CD4-positive, alpha-beta memory T cell (primary cell): ENCODE measurements around the gene TENT5C. TPM values are rescaled to one million over a fixed set of nuclear protein-coding genes. Genes with fewer than 3 reads are reported as not detected.

Source experiments
- CTCF ChIA-PET: fragments of 350-600 bp; sonication (Branson Sonifier 250); formaldehyde crosslinking; loops from one replicate; lab custom pipeline; 2021; ENCODE audit warnings: inconsistent platforms; ENCODE audit not compliant: partially characterized antibody; lab: Charles Lee
- POLR2A ChIA-PET: fragments of 350-600 bp; sonication (Branson Sonifier 250); formaldehyde crosslinking; loops from one replicate; lab custom pipeline; 2021; ENCODE audit not compliant: partially characterized antibody; lab: Charles Lee
- DNase-seq, 5 donors: peaks; one replicate each; pipeline versions ENCODE4 v3.0.0 to v3.0.0-alpha.2; 2020 to 2022; ENCODE audit warnings: mixed read lengths in 1 of 5
- H3K27ac ChIP-seq: one replicate; pipeline ENCODE4 v1.7.0; 2013; ENCODE audit warnings: low read depth, low read length
- H3K27me3 ChIP-seq: 2 replicates; pipeline ENCODE4 v1.7.0; 2013; ENCODE audit warnings: mild to moderate bottlenecking, low read length, moderate library complexity; ENCODE audit not compliant: insufficient read depth
- H3K36me3 ChIP-seq: 2 replicates; pipeline ENCODE4 v1.7.0; 2013; ENCODE audit warnings: mild to moderate bottlenecking, low read length, moderate library complexity; ENCODE audit not compliant: insufficient read depth
- H3K4me1 ChIP-seq: 2 replicates; pipeline ENCODE4 v1.7.0; 2013; ENCODE audit warnings: mild to moderate bottlenecking, low read length, moderate library complexity; ENCODE audit not compliant: insufficient read depth
- H3K4me3 ChIP-seq, 2 donors: one replicate each; pipeline ENCODE4 v1.7.0; 2013; ENCODE audit warnings: low read length in 2 of 2, mild to moderate bottlenecking in 1 of 2
- H3K9me3 ChIP-seq, 2 donors: one replicate each; pipeline ENCODE4 v1.7.0; 2013; ENCODE audit warnings: low read length in 2 of 2, control low read depth in 1 of 2; ENCODE audit not compliant: control insufficient read depth in 1 of 2
- H3K27ac Mint-ChIP-seq, 7 donors: one replicate each; pipeline ENCODE4 v1.8.0; 2020 to 2021; ENCODE audit warnings: mixed read lengths in 7 of 7, mild to moderate bottlenecking in 6 of 7, inconsistent platforms in 3 of 7, moderate library complexity in 3 of 7
- H3K27me3 Mint-ChIP-seq, 2 donors: one replicate each; pipeline ENCODE4 v1.8.0; 2020 to 2021; ENCODE audit warnings: mixed read lengths in 2 of 2
- H3K36me3 Mint-ChIP-seq, 2 donors: one replicate each; pipeline ENCODE4 v1.8.0; 2020 to 2021; ENCODE audit warnings: mixed read lengths in 2 of 2, inconsistent platforms in 1 of 2, mild to moderate bottlenecking in 1 of 2
- H3K4me1 Mint-ChIP-seq, 4 donors: one replicate each; pipeline ENCODE4 v1.8.0; 2020 to 2021; ENCODE audit warnings: mixed read lengths in 4 of 4, mild to moderate bottlenecking in 1 of 4
- H3K4me3 Mint-ChIP-seq, 8 donors: one replicate each; pipeline ENCODE4 v1.8.0; 2020 to 2021; ENCODE audit warnings: mixed read lengths in 8 of 8, mild to moderate bottlenecking in 7 of 8, moderate library complexity in 6 of 8, inconsistent platforms in 3 of 8
- H3K9me3 Mint-ChIP-seq, 8 donors: one replicate each; pipeline ENCODE4 v1.8.0; 2020 to 2021; ENCODE audit warnings: mixed read lengths in 8 of 8, mild to moderate bottlenecking in 5 of 8, inconsistent platforms in 3 of 8, moderate library complexity in 1 of 8
- intact Hi-C: fragments of 100-400 bp; cut with micrococcal nuclease; formaldehyde crosslinking; loops from one replicate; pipeline ENCODE4 v1.15.1; 2023
- polyA plus RNA-seq, 2 donors: library from polyadenylated mRNA; unstranded; fragments of 300-500 nt; fragmentation: Illumina TruSeq; gene quantifications; one replicate each; pipeline ENCODE4 v1.2.3, GENCODE V29; 2021
- total RNA-seq, 2 experiments: library from RNA; stranded (reverse); gene quantifications; one replicate each; pipeline ENCODE4 v1.2.3, GENCODE V29; 2021

TENT5C gene
- total and polyA plus RNA-seq, 4 experiments from 2014 or later, result 5.3 to 43.0 (median 14.4) TPM

GRCh38 chr1:117665556-117666270, 59.9 kb downstream of the TENT5C start:
- Histone ChIP-seq H3K27me3 (no peaks in the 10 kb centered on the region), H3K9me3 (no peaks in the 10 kb centered on the region), H3K4me3 (no peak overlapping the region), H3K4me1 (peaks cover 63% of the 10 kb centered on the region), H3K27ac (peak overlapping the region; percentile 71), H3K36me3 (no peaks in the 10 kb centered on the region)
- Mint-ChIP-seq H3K9me3 (peaks cover 0 to 24% (median 7%) of the 10 kb centered on the region in 8 donors), H3K27ac (peak overlapping the region; percentile 86 to 99 (median 98)), H3K36me3 (peaks cover 7 to 11% of the 10 kb centered on the region in 2 donors), H3K4me1 (peaks cover 49 to 75% (median 60%) of the 10 kb centered on the region in 4 donors), H3K27me3 (no peaks in the 10 kb centered on the region), H3K4me3 (peak overlapping the region in 2 of 8 donors; percentile 20 to 36)
- no peak for DNase-seq
- intact Hi-C loops, result loop anchor here (2.0 to 10.0 kb wide), 2 partner anchors 69 to 1231 kb away; no protein-coding TSS in a partner anchor
- ChIA-PET POLR2A (interaction anchor here (0.7 to 16.2 kb wide), 3 partner anchors 11 to 54 kb away, joined by 3 to 493 read pairs (median 62); partner anchors contain the start of gene TENT5C), CTCF (interaction anchor here (0.7 to 3.7 kb wide), 7 partner anchors 9 to 130 kb away, joined by 3 to 18 read pairs (median 5); partner anchors contain the start of gene TENT5C)

DNA sequence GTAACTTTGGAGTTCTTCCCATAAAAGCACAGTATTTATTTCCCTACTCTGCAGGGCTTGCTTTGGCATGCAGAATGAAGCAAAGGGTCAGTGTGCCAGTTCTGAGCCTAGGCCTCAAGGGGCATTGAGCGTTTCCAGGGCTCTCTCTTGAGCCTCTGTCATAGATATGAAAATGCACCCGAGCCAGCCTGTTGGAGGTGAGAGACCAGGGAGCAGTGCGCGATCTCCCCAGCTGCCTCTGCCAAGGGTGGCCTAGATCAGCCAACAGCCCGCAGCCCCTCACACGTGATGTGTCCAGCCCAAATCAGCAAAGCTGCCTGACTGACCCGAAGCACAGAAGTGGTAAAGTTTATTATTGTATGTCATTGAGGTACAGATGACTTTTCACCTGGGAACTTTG, 63.7 kb downstream of the TENT5C start:
- CTCF ChIA-PET, result interaction anchor here (1.9 to 19.1 kb wide), 4 partner anchors 14 to 135 kb away, joined by 6 to 278 read pairs (median 157); partner anchors contain the start of gene TENT5C
- Histone ChIP-seq H3K9me3 (no peaks in the 10 kb centered on the region), H3K27me3 (no peaks in the 10 kb centered on the region), H3K4me3 (no peak overlapping the region), H3K4me1 (peaks cover 33% of the 10 kb centered on the region), H3K36me3 (no peaks in the 10 kb centered on the region), H3K27ac (no peak overlapping the region)
- no peaks in the 10 kb centered on the region for H3K36me3 Mint-ChIP-seq
- peak overlapping the region in 1 of 7 donors; percentile 6 for H3K27ac Mint-ChIP-seq
- peaks cover 24 to 43% (median 32%) of the 10 kb centered on the region in 4 donors for H3K4me1 Mint-ChIP-seq
- H3K9me3 Mint-ChIP-seq, result no peaks in the 10 kb centered on the region
- H3K4me3 Mint-ChIP-seq, result no peak overlapping the region
- intact Hi-C loops, result loop anchor here (10.0 kb wide), 1 partner anchor 1235 kb away; no protein-coding TSS in a partner anchor
- DNase-seq, result no peak
- no peaks in the 10 kb centered on the region for H3K27me3 Mint-ChIP-seq
- POLR2A ChIA-PET, result interaction anchor here (0.6 to 3.4 kb wide), 5 partner anchors 10 to 134 kb away, joined by 3 to 14 read pairs (median 5); partner anchors contain the start of gene TENT5C

DNA sequence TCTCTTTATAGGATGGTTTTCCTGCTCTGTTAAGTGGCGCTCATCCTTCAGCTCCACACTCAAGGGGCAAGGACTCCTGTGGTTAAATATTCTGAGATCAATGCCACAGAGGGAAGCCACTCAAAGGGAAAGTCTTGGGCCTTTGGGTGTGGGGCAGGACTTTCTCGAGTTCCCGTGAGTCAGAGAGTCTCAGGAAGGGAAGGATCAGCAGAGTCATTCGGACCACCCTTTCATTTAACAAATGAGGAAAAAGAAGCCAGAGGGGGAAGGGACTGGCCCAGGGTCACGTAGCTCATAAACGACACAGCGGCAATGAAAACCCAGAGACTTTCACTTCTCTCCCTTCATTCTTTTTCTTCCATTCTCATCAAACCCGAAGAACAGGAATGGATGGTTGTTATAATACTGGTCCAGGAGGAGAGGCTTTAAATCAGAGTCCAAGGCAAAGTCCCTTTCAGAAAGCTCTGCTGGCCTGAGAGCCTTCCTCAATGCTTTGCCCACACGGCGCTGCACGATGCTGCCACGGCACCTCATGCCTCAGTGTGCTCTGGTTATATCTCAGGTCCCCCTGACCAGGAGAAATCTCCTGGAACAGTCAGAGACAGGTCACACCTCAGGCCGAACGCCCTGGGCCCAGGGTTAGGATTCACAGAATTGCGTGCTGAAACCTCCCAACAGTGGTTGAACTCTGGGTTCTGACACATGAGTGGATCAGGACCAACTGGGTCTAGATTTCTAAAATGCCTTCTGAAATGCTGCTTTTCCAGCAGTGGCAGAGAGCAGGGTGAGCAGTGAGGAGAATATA, 65.3 kb downstream of the TENT5C start:
- Mint-ChIP-seq H3K4me3 (no peak overlapping the region), H3K9me3 (no peaks in the 10 kb centered on the region), H3K27me3 (no peaks in the 10 kb centered on the region), H3K27ac (no peak overlapping the region), H3K36me3 (no peaks in the 10 kb centered on the region), H3K4me1 (peaks cover 12 to 28% (median 19%) of the 10 kb centered on the region in 4 donors)
- POLR2A ChIA-PET, result interaction anchor here (0.9 to 3.4 kb wide), 5 partner anchors 12 to 137 kb away, joined by 3 to 14 read pairs (median 9); partner anchors contain the start of gene TENT5C
- H3K36me3 ChIP-seq, result no peaks in the 10 kb centered on the region
- no peaks in the 10 kb centered on the region for H3K27me3 ChIP-seq
- intact Hi-C loops, result loop anchor here (5.0 kb wide), 2 partner anchors 34 to 304 kb away; partner anchors contain the start of gene MAN1A2
- H3K27ac ChIP-seq, result no peak overlapping the region
- DNase-seq, result no peak
- CTCF ChIA-PET, result interaction anchor here (1.0 to 19.1 kb wide), 6 partner anchors 9 to 137 kb away, joined by 3 to 278 read pairs (median 70); partner anchors contain the start of gene TENT5C
- H3K4me1 ChIP-seq, result peaks cover 18% of the 10 kb centered on the region
- no peak overlapping the region for H3K4me3 ChIP-seq
- H3K9me3 ChIP-seq, result no peaks in the 10 kb centered on the region

- Histone ChIP-seq H3K27ac (no peak overlapping the region), H3K27me3 (no peaks in the 10 kb centered on the region), H3K9me3 (no peaks in the 10 kb centered on the region), H3K4me3 (no peak overlapping the region), H3K4me1 (peaks cover 16% of the 10 kb centered on the region), H3K36me3 (no peaks in the 10 kb centered on the region)
- Mint-ChIP-seq H3K27ac (peak overlapping the region in 1 of 7 donors; percentile 66), H3K4me1 (peaks cover 10 to 21% (median 15%) of the 10 kb centered on the region in 4 donors), H3K9me3 (no peaks in the 10 kb centered on the region), H3K4me3 (no peak overlapping the region), H3K36me3 (no peaks in the 10 kb centered on the region), H3K27me3 (no peaks in the 10 kb centered on the region)
- POLR2A ChIA-PET, result interaction anchor here (1.2 to 3.7 kb wide), 4 partner anchors 16 to 137 kb away, joined by 3 to 26 read pairs (median 12); partner anchors contain the start of gene TENT5C
- CTCF ChIA-PET, result interaction anchor here (1.0 to 19.1 kb wide), 7 partner anchors 10 to 137 kb away, joined by 3 to 278 read pairs (median 4); partner anchors contain the start of gene TENT5C
- no peak for DNase-seq
- intact Hi-C loops, result loop anchor here (5.0 kb wide), 2 partner anchors 35 to 305 kb away; partner anchors contain the start of gene MAN1A2
These were observed 66.1 kb downstream of the TENT5C start for GRCh38 chr1:117671781-117672501.

GRCh38 chr1:117672756-117673155, 66.9 kb downstream of the TENT5C start:
- no peaks in the 10 kb centered on the region for H3K9me3 ChIP-seq
- Mint-ChIP-seq H3K27me3 (no peaks in the 10 kb centered on the region), H3K9me3 (no peaks in the 10 kb centered on the region), H3K27ac (peak overlapping the region in 2 of 7 donors; percentile 13 to 72), H3K36me3 (no peaks in the 10 kb centered on the region), H3K4me1 (peaks cover 8 to 13% (median 10%) of the 10 kb centered on the region in 4 donors), H3K4me3 (no peak overlapping the region)
- intact Hi-C loops, result loop anchor here (5.0 kb wide), 2 partner anchors 35 to 305 kb away; partner anchors contain the start of gene MAN1A2
- no peak for DNase-seq
- CTCF ChIA-PET, result interaction anchor here (1.3 to 19.1 kb wide), 12 partner anchors 9 to 138 kb away, joined by 3 to 278 read pairs (median 16); partner anchors contain the start of gene TENT5C
- H3K27ac ChIP-seq, result no peak overlapping the region
- no peaks in the 10 kb centered on the region for H3K36me3 ChIP-seq
- H3K27me3 ChIP-seq, result no peaks in the 10 kb centered on the region
- peaks cover 10% of the 10 kb centered on the region for H3K4me1 ChIP-seq
- H3K4me3 ChIP-seq, result no peak overlapping the region
- POLR2A ChIA-PET, result interaction anchor here (1.2 to 3.7 kb wide), 4 partner anchors 14 to 138 kb away, joined by 3 to 54 read pairs (median 18); partner anchors contain the start of gene TENT5C

DNA sequence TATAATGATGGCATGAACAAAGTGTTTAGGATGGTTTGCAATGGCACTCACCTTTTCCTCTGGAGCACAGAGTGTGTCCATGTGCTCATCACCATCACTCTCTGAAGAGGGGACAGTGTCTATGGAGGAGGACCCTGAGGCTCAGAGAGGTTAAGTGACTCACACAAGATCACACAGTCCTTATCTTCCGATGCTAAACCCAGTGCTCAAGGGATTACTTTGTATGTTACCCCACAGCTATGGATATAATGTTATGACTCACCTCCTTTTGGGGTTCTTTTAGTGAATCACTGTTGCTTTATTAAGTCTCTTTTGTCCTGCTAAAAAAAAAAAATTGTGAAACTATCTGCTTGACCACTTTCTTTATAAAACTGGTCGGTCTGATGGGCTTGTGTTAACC, 67.6 kb downstream of the TENT5C start:
- POLR2A ChIA-PET, result interaction anchor here (1.2 to 3.7 kb wide), 7 partner anchors 9 to 139 kb away, joined by 3 to 54 read pairs (median 10); partner anchors contain the start of gene TENT5C
- Histone ChIP-seq H3K27me3 (no peaks in the 10 kb centered on the region), H3K9me3 (no peaks in the 10 kb centered on the region), H3K4me3 (no peak overlapping the region), H3K36me3 (no peaks in the 10 kb centered on the region), H3K4me1 (peaks cover 8% of the 10 kb centered on the region), H3K27ac (no peak overlapping the region)
- intact Hi-C loops, result loop anchor here (5.0 kb wide), 2 partner anchors 36 to 306 kb away; partner anchors contain the start of gene MAN1A2
- H3K36me3 Mint-ChIP-seq, result no peaks in the 10 kb centered on the region
- H3K27me3 Mint-ChIP-seq, result peaks cover 0 to 2% of the 10 kb centered on the region in 2 donors
- no peak for DNase-seq
- peak overlapping the region in 1 of 8 donors; percentile 3 for H3K4me3 Mint-ChIP-seq
- CTCF ChIA-PET, result interaction anchor here (1.0 to 19.1 kb wide), 25 partner anchors 8 to 223 kb away, joined by 3 to 278 read pairs (median 8); partner anchors contain the start of gene TENT5C
- H3K27ac Mint-ChIP-seq, result peak overlapping the region in 1 of 7 donors; percentile 18
- H3K9me3 Mint-ChIP-seq, result no peaks in the 10 kb centered on the region
- peaks cover 5 to 9% (median 7%) of the 10 kb centered on the region in 4 donors for H3K4me1 Mint-ChIP-seq
